ENCODE measurements around the gene AADACL4.

The AADACL4 gene

GRCh38 chr1:12619792-12620487 lies 23.9 kb upstream of the AADACL4 start:
- Histone ChIP-seq H3K36me3 (ENCODE audit: control insufficient read depth, insufficient read depth, low read length) (no peaks in the 10 kb centered on the region), H3K4me3 (ENCODE audit: extremely low read depth, insufficient read depth, low read length, poor library complexity, severe bottlenecking) (peak overlapping the region; percentile 59), H3K27ac (ENCODE audit: low read depth, low read length, severe bottlenecking) (peak overlapping the region; percentile 90), H3K4me1 (ENCODE audit: control insufficient read depth, insufficient read depth, low read length, poor library complexity, severe bottlenecking) (peaks cover 30% of the 10 kb centered on the region), H3K9me3 (ENCODE audit: control insufficient read depth, low read length) (no peaks in the 10 kb centered on the region)
- 16 to 20% methylated on average over 16 to 21 of the region's 23 CpGs for WGBS, 2 experiments (ENCODE audit: insufficient coverage in 2 of 2)

GRCh38 chr1:12620488-12620865 lies 23.4 kb upstream of the AADACL4 start:
- H3K4me3 ChIP-seq (ENCODE audit: extremely low read depth, insufficient read depth, low read length, poor library complexity, severe bottlenecking): no peak overlapping the region
- 90 to 100% methylated on average over 1 of the region's 4 CpGs for WGBS, 2 experiments (ENCODE audit: insufficient coverage in 2 of 2)
- H3K27ac ChIP-seq (ENCODE audit: low read depth, low read length, severe bottlenecking): no peak overlapping the region
- no peaks in the 10 kb centered on the region for H3K9me3 ChIP-seq (ENCODE audit: control insufficient read depth, low read length)
- H3K4me1 ChIP-seq (ENCODE audit: control insufficient read depth, insufficient read depth, low read length, poor library complexity, severe bottlenecking): peaks cover 24% of the 10 kb centered on the region
- H3K36me3 ChIP-seq (ENCODE audit: control insufficient read depth, insufficient read depth, low read length): no peaks in the 10 kb centered on the region

GRCh38 chr1:12620931-12621330 lies 23.0 kb upstream of the AADACL4 start:
- H3K36me3 ChIP-seq (ENCODE audit: control insufficient read depth, insufficient read depth, low read length): no peaks in the 10 kb centered on the region
- H3K4me3 ChIP-seq (ENCODE audit: extremely low read depth, insufficient read depth, low read length, poor library complexity, severe bottlenecking): no peak overlapping the region
- no peak overlapping the region for H3K27ac ChIP-seq (ENCODE audit: low read depth, low read length, severe bottlenecking)
- 90 to 91% methylated on average over 8 of the region's 8 CpGs for WGBS, 2 experiments (ENCODE audit: insufficient coverage in 2 of 2)
- peaks cover 21% of the 10 kb centered on the region for H3K4me1 ChIP-seq (ENCODE audit: control insufficient read depth, insufficient read depth, low read length, poor library complexity, severe bottlenecking)
- no peaks in the 10 kb centered on the region for H3K9me3 ChIP-seq (ENCODE audit: control insufficient read depth, low read length)

- Histone ChIP-seq H3K4me3 (ENCODE audit: extremely low read depth, insufficient read depth, low read length, poor library complexity, severe bottlenecking) (no peak overlapping the region), H3K9me3 (ENCODE audit: control insufficient read depth, low read length) (no peaks in the 10 kb centered on the region), H3K27ac (ENCODE audit: low read depth, low read length, severe bottlenecking) (no peak overlapping the region), H3K4me1 (ENCODE audit: control insufficient read depth, insufficient read depth, low read length, poor library complexity, severe bottlenecking) (peaks cover 14% of the 10 kb centered on the region), H3K36me3 (ENCODE audit: control insufficient read depth, insufficient read depth, low read length) (no peaks in the 10 kb centered on the region)
- 89 to 90% methylated on average over 13 to 15 of the region's 15 CpGs for WGBS, 2 experiments (ENCODE audit: insufficient coverage in 2 of 2)
Observed at GRCh38 chr1:12621346-12622335, 22.2 kb upstream of the AADACL4 start.

GRCh38 chr1:12622506-12622905 lies 21.4 kb upstream of the AADACL4 start:
- Histone ChIP-seq H3K4me1 (ENCODE audit: control insufficient read depth, insufficient read depth, low read length, poor library complexity, severe bottlenecking) (peaks cover 8% of the 10 kb centered on the region), H3K9me3 (ENCODE audit: control insufficient read depth, low read length) (no peaks in the 10 kb centered on the region), H3K36me3 (ENCODE audit: control insufficient read depth, insufficient read depth, low read length) (no peaks in the 10 kb centered on the region), H3K4me3 (ENCODE audit: extremely low read depth, insufficient read depth, low read length, poor library complexity, severe bottlenecking) (no peak overlapping the region), H3K27ac (ENCODE audit: low read depth, low read length, severe bottlenecking) (no peak overlapping the region)
- whole genome bisulfite sequencing, 2 experiments (ENCODE audit: insufficient coverage in 2 of 2): 85 to 94% methylated on average over 7 to 12 of the region's 12 CpGs

GRCh38 chr1:12625276-12625675 lies 18.6 kb upstream of the AADACL4 start:
- H3K27ac ChIP-seq (ENCODE audit: low read depth, low read length, severe bottlenecking): no peak overlapping the region
- H3K9me3 ChIP-seq (ENCODE audit: control insufficient read depth, low read length): no peaks in the 10 kb centered on the region
- H3K36me3 ChIP-seq (ENCODE audit: control insufficient read depth, insufficient read depth, low read length): no peaks in the 10 kb centered on the region
- no peaks in the 10 kb centered on the region for H3K4me1 ChIP-seq (ENCODE audit: control insufficient read depth, insufficient read depth, low read length, poor library complexity, severe bottlenecking)
- H3K4me3 ChIP-seq (ENCODE audit: extremely low read depth, insufficient read depth, low read length, poor library complexity, severe bottlenecking): no peak overlapping the region
- WGBS, 2 experiments (ENCODE audit: insufficient coverage in 2 of 2): 87 to 92% methylated on average over 6 of the region's 6 CpGs

GRCh38 chr1:12626888-12627287 lies 17.0 kb upstream of the AADACL4 start:
- 40 to 65% methylated on average over 2 to 3 of the region's 4 CpGs for WGBS, 2 experiments (ENCODE audit: insufficient coverage in 2 of 2)
- H3K36me3 ChIP-seq (ENCODE audit: control insufficient read depth, insufficient read depth, low read length): no peaks in the 10 kb centered on the region
- no peak overlapping the region for H3K4me3 ChIP-seq (ENCODE audit: extremely low read depth, insufficient read depth, low read length, poor library complexity, severe bottlenecking)
- H3K4me1 ChIP-seq (ENCODE audit: control insufficient read depth, insufficient read depth, low read length, poor library complexity, severe bottlenecking): no peaks in the 10 kb centered on the region
- no peak overlapping the region for H3K27ac ChIP-seq (ENCODE audit: low read depth, low read length, severe bottlenecking)
- no peaks in the 10 kb centered on the region for H3K9me3 ChIP-seq (ENCODE audit: control insufficient read depth, low read length)

GRCh38 chr1:12627296-12627695 lies 16.6 kb upstream of the AADACL4 start:
- H3K27ac ChIP-seq (ENCODE audit: low read depth, low read length, severe bottlenecking): no peak overlapping the region
- H3K9me3 ChIP-seq (ENCODE audit: control insufficient read depth, low read length): no peaks in the 10 kb centered on the region
- no peaks in the 10 kb centered on the region for H3K36me3 ChIP-seq (ENCODE audit: control insufficient read depth, insufficient read depth, low read length)
- no peaks in the 10 kb centered on the region for H3K4me1 ChIP-seq (ENCODE audit: control insufficient read depth, insufficient read depth, low read length, poor library complexity, severe bottlenecking)
- WGBS, 2 experiments (ENCODE audit: insufficient coverage in 2 of 2): 88% methylated on average over 4 to 5 of the region's 5 CpGs
- no peak overlapping the region for H3K4me3 ChIP-seq (ENCODE audit: extremely low read depth, insufficient read depth, low read length, poor library complexity, severe bottlenecking)

GRCh38 chr1:12629511-12629956 lies 14.4 kb upstream of the AADACL4 start:
- Histone ChIP-seq H3K9me3 (ENCODE audit: control insufficient read depth, low read length) (no peaks in the 10 kb centered on the region), H3K4me3 (ENCODE audit: extremely low read depth, insufficient read depth, low read length, poor library complexity, severe bottlenecking) (no peak overlapping the region), H3K27ac (ENCODE audit: low read depth, low read length, severe bottlenecking) (no peak overlapping the region), H3K4me1 (ENCODE audit: control insufficient read depth, insufficient read depth, low read length, poor library complexity, severe bottlenecking) (no peaks in the 10 kb centered on the region), H3K36me3 (ENCODE audit: control insufficient read depth, insufficient read depth, low read length) (no peaks in the 10 kb centered on the region)
- WGBS, 2 experiments (ENCODE audit: insufficient coverage in 2 of 2): 17 to 80% methylated on average over 1 of the region's 1 CpG

- 87 to 92% methylated on average over 13 to 14 of the region's 15 CpGs for WGBS, 2 experiments (ENCODE audit: insufficient coverage in 2 of 2)
- no peaks in the 10 kb centered on the region for H3K4me1 ChIP-seq (ENCODE audit: control insufficient read depth, insufficient read depth, low read length, poor library complexity, severe bottlenecking)
- no peak overlapping the region for H3K4me3 ChIP-seq (ENCODE audit: extremely low read depth, insufficient read depth, low read length, poor library complexity, severe bottlenecking)
- H3K27ac ChIP-seq (ENCODE audit: low read depth, low read length, severe bottlenecking): no peak overlapping the region
- no peaks in the 10 kb centered on the region for H3K36me3 ChIP-seq (ENCODE audit: control insufficient read depth, insufficient read depth, low read length)
- H3K9me3 ChIP-seq (ENCODE audit: control insufficient read depth, low read length): no peaks in the 10 kb centered on the region
Observed at GRCh38 chr1:12629985-12630760, 13.7 kb upstream of the AADACL4 start.
